HL-60/S4 treated with retinoic acid at 250 ng/mL for 4 days and 3 days (cell line): ENCODE data around the gene PDE10A.

ENCODE experiments used
- in situ Hi-C: fragments of 300-500 bp; cut with MboI; formaldehyde crosslinking; loops from 2 replicates; pipeline ENCODE4 v1.7.0; 2022; ENCODE audit warnings: low sequenced_read_pairs

Gene PDE10A

DNA sequence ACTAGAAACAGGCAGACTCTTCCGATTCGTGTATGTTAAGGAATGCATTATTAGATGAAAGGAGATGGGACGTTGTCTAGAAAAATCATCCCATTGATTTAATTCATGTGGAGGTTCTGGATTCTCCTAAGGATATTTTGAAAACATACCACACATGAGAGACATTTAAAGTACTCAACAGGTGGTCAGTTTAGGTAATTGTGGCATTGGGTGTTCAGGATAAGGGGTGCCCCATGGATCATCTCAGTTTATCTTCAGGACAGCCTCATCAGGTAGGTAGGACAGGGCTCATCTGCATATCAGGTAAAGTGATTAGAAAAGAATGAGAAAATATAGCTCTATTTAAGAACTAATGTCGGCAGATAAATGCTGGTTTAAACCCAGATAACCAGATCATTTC is 15.9 kb upstream of the PDE10A start:
- in situ Hi-C loops: no loop called here

- in situ Hi-C loops: no loop called here
Observed at GRCh38 chr6:165678429-165678828, 15.4 kb upstream of the PDE10A start.

- in situ Hi-C loops: no loop called here
Observed at GRCh38 chr6:165677091-165677490, 14.1 kb upstream of the PDE10A start.

DNA sequence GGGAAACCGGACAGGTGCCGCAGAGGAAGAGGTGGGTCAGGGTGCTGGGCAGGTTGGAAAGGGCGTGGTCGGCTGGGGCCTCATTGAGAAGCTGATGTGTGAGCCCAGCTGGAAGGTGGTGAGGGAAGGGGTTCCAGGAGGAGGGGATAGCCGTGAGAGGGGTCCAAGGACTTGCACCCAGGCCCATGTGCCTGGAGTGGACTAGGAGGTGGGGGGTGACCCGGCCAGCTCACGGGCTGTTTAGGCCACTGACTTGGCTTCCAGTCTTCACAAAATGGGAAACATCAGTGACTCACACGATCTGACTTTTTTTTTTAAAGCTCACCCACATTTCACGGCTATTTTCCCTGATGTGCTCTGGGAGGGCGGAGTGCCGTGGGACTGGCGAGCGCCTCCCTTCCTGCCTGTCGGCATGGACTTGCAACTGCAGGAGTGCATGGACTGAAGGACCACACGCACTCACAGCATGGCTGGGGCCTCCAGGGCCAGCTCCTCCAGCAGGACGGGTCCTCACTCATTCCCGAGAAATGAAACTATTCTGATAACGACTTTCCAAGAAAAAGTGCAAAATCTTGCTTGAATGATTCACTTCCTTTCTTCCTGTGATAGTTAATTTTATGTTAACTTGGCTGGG is 13.5 kb upstream of the PDE10A start:
- in situ Hi-C loops: no loop called here

GRCh38 chr6:165675120-165675519 is 12.1 kb upstream of the PDE10A start:
- in situ Hi-C loops: no loop called here

DNA sequence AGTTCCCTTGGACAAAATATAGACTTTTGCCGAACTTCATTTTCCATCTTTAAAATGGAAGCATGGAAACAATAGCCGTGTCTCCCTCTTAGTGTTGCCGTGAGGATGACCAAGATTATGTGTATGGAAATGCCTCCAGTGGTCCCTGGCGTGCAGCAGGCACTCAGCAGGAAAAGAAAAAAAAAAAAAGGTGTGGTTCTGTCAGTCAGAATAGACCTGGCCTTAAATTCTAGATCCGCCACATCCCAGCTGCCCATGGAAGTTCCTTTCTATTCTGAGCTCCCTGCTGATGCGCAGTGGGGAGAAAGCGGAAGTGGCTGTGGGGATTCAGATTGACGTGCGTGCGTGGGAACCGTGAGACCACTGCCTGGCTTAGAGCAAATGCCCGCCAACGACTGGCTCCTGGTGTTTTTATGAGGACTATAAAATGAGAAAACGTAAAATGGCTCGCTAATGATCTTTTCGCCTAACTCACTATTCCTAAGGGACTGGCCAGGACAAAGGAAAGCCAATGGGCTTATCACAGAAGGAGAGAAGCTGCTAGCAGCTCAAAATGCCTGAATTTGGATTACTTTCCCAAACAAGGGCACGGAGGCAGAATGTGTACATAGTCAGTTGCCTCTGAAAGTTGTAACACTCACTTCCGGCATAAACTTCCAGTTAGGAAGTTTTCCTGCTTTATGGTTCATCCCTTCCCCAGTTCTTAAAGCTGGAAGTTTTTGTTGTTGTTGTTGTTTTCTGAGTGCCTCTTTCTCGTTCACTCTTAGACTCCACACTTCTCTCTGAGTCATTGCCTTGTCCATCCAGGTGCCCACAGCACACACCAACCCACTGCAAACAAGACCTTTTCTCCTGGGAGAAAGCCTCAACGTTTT is 11.4 kb upstream of the PDE10A start:
- in situ Hi-C loops: no loop called here

GRCh38 chr6:165671222-165671768 is 8.3 kb upstream of the PDE10A start:
- in situ Hi-C loops: no loop called here

- in situ Hi-C loops: no loop called here
Observed at GRCh38 chr6:165668951-165669350, 5.9 kb upstream of the PDE10A start.

DNA sequence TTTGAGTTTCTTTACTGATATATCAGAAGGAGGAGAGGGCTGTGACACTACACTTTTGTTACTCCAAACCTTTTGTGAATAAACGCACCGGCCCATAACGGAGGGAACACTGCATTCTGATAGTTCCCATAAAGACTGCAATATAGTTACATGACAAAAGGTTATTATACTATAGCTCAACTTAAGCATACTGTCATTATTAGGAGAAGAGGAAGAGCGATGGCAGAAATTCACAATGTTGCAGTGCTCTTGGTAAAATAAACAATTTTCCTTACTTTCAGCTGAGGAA is 2.3 kb upstream of the PDE10A start:
- in situ Hi-C loops: no loop called here

DNA sequence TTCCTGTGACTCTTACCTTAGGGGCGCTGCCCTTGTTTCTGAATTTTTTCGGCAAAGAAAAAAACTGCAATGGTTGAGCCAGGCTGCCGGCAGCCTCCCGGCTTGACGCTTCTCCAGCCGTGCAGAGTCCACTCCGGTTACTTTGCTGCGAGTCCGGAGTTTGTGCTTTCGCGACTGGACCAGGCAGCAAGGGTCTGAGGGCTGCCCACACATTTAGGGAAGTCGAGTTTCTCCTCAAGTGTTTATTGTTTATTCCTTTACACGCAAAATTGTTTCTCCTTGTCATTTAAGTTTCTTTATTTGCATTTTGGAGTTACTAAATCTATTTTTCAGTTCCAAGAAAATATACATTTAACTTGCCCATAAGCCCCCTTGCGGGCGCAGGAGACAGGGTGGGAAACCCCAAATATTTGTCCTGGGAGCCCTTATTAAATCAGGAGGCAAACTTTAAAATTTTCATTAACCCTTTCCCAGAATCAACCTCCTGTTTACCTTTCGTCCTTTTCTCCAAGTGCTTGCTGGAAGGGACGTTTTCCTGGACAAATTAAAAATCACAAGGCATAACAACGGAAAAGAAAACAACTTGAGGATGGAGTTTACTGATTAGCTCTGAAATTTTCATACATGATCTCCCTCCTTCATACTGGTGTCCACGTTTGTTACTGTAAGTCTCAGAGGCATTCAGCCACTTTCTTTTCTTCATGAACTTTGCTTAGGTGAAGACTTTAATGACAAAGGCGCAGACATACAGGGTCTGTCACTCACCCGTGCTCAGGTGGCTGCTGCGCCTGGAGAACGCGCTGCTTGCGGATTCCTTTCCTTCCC is 1.7 kb upstream of the PDE10A start:
- in situ Hi-C loops: no loop called here

GRCh38 chr6:165663736-165664558 is 906 bp upstream of the PDE10A start:
- in situ Hi-C loops: no loop called here

- in situ Hi-C loops: no loop called here
Observed at GRCh38 chr6:165663377-165663735, 315 bp upstream of the PDE10A start.

- in situ Hi-C loops: no loop called here
Observed at GRCh38 chr6:165662041-165662748, 846 bp downstream of the PDE10A start.

DNA sequence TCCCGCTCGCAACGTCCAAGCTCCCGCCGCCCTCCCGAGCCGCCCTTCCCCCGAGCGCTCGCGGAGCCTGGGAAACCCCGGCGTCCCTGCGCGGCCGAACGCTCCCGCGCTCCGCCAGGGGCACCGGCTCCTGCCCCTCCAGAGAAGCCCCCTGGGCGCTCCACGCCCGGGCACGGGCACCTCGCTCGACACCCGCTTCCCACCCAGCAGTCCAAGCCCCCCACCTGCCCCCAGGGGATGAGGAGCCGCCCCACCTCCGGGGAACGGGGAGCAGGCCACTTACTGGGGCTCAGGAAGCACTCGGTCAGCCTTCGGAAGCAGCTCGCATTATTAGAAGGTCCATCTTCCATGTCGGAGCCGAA is 1.4 kb downstream of the PDE10A start:
- in situ Hi-C loops: no loop called here

GRCh38 chr6:165660857-165661663 is 2.0 kb downstream of the PDE10A start:
- in situ Hi-C loops: no loop called here

DNA sequence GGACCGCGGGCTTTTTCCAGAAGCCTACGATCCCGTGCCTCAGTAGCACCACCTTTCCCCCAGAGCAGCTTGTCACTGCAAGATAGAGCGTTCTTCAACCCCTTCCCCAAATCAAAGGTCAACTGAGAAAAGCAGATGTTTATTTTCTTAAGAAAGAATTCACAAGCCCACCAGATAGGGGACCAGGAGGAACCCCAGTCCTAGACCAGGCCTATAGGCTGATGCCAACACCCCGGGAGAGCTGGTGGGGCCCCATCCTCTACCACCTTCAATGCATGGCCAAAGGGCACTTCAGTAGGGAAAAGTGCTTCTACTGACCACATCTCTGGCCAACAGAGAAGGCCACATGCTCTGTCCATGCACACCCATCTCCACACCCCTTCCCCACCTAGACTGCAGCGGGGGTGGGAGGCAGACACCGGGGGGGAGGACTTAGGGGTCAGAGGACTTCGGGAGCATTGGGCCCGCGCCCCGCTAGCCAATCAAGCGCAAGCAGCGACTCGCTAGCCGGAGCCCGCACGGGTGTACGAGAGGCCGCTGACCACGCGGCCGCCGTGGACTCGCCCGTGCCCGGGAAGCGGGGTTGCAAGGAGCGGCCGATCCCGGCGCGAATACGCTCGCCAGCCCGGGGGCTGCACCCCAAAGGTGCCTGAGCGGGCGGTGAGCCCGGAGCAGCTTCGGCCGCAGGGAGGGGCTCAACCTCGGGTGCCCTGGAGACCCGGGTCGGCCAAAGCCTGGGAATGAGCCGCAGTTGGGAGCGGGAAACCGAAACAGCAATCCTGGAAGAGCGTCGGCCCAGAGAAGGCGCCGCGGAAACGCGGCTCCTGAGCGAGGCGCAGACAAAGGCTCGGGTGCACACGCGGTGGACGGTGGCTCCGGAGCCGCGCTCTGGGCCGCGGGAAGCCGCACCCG is 2.8 kb downstream of the PDE10A start:
- in situ Hi-C loops: no loop called here

- in situ Hi-C loops: no loop called here
Observed at GRCh38 chr6:165658395-165659058, 4.5 kb downstream of the PDE10A start.

GRCh38 chr6:165657325-165657680 is 5.7 kb downstream of the PDE10A start:
- in situ Hi-C loops: no loop called here
